Adrenal gland (tissue), 5 donors: Measurements from ENCODE around the gene HSDL2.

Experiments used
- POLR2A ChIP-seq, 2 donors: fragments of 450-650 bp; IDR thresholded peaks; one replicate each; pipeline ENCODE4 v1.6.1; 2017; ENCODE audit warnings: antibody characterized with exemption in 2 of 2, mild to moderate bottlenecking in 2 of 2, moderate library complexity in 1 of 2
- TF ChIP-seq, protein P1 (sequence below), 6 experiments: fragments of 450-650 bp in 4 of 6; fragments of 200-600 bp in 2 of 6; sonication (generic) in 1 of 6; IDR thresholded peaks; 1 replicate in 5 of 6; 2 replicates in 1 of 6; pipeline versions ENCODE4 v1.5.1 to v1.8.0; 2016 to 2021; ENCODE audit warnings: antibody characterized with exemption in 6 of 6, mild to moderate bottlenecking in 2 of 6, moderate library complexity in 1 of 6
- donor health status: DM: no; HTN: no; CAD: no.

DNA sequence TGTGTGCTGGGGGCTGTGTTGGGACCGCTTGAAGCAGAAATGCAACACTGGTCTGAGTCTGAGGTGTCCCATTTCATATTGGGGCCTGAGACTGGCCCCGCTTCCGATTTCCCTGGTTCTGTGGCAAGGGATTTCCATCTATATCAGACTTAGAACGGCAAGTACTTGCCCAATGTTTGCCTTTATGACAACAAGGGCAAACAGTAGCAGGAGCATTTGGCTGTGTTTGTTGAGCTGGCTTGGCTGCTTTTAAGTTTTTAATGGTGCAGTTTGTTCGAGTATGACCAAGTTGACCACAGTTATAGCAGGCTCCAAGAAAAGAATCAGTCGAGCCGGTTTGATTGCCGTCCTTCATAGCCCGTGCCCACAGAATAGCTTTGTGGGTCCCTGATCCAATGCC lies 17.0 kb downstream of the HSDL2 start:
- TF ChIP-seq, protein P1, sequence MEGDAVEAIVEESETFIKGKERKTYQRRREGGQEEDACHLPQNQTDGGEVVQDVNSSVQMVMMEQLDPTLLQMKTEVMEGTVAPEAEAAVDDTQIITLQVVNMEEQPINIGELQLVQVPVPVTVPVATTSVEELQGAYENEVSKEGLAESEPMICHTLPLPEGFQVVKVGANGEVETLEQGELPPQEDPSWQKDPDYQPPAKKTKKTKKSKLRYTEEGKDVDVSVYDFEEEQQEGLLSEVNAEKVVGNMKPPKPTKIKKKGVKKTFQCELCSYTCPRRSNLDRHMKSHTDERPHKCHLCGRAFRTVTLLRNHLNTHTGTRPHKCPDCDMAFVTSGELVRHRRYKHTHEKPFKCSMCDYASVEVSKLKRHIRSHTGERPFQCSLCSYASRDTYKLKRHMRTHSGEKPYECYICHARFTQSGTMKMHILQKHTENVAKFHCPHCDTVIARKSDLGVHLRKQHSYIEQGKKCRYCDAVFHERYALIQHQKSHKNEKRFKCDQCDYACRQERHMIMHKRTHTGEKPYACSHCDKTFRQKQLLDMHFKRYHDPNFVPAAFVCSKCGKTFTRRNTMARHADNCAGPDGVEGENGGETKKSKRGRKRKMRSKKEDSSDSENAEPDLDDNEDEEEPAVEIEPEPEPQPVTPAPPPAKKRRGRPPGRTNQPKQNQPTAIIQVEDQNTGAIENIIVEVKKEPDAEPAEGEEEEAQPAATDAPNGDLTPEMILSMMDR (IDR thresholded peaks at IDR 0.05), result no peak
- TF ChIP-seq POLR2A (IDR thresholded peaks at IDR 0.05), result no peak
